ENCODE data around the gene CNDP2.

- TF ChIP-seq CTCF (IDR thresholded peaks at IDR 0.05) = no peak
- TF ChIP-seq EZH2phosphoT487 (IDR thresholded peaks at IDR 0.05) = no peak
- no peak for TF ChIP-seq EZH2 (IDR thresholded peaks at IDR 0.05)
Measured at GRCh38 chr18:74453016-74453566, 43.1 kb upstream of the CNDP2 start.

All from neural progenitor cell (in vitro differentiated cells).